Fibroblast of the conjunctiva (primary cell): ENCODE measurements around the gene FBL.
"Not testable (repeated sequence)": the region's sequence is repeated elsewhere in the genome, so short reads cannot be mapped to it uniquely, and the experiment has no call there.

Experiments
- DNase-seq: peaks from one replicate; pipeline ENCODE4 v3.0.0-alpha.2; 2010; ENCODE audit warnings: low read depth

The FBL gene

DNA sequence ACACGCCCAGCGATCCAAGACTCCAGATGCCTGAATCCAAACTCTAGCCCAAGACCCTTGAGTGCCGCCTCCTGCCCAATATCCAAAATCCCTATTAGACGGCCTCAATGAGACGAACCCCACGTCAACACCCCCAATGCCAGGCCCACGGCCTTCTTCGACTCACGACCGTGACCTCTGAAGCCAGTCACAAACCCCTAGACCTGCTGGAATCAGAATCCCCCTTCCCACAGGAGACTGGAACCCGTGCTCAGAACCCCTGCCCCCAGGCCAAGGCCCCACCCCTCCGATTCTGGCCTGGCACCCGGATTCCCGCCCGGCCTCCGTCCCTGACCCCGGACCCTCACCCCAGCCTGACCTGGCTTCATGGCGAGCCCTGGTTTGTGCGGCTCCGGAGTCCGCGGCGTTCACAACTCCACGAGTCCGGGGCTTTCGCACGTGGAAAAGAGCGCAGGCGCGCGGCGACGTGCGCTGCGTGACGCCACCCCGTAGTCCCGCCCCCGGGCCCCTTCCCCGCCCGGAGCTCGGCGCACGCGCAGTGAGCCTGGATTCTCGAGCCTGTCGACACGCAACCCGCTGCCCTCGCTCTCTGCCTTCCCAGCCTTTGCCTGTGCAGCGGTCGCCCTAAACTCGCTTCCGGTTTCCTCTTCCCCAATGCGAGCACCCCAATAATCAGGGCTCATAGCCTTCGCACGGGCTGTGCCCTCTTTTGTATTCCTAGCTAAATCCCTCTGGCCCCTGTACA is at the start of gene FBL:
Gene FBL (minus strand): TSS at position 447 of the 745 bp plus-strand sequence. CDS start 79 bp downstream, at position 368.
- DNase-seq = peak; percentile 79

DNA sequence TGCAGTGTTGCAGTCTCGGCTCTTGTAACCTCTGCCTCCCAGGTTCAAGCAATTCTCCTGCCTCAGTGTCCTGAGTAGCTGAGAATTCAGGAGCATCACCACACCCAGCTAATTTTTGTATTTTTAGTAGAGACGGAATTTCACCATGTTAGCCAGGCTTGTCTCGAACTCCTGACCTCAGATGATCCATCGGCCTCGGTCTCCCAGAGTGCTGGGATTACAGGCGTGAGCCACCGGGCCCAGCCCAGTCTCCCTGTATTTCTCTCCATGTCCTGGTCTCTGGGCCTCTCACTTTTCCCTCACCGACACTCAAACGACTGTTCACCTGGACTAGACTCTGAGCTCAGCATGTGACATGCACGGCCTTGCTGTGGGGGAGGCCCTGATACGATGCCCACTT is 48.9 kb upstream of the FBL start:
- DNase-seq = not testable (repeated sequence)

DNA sequence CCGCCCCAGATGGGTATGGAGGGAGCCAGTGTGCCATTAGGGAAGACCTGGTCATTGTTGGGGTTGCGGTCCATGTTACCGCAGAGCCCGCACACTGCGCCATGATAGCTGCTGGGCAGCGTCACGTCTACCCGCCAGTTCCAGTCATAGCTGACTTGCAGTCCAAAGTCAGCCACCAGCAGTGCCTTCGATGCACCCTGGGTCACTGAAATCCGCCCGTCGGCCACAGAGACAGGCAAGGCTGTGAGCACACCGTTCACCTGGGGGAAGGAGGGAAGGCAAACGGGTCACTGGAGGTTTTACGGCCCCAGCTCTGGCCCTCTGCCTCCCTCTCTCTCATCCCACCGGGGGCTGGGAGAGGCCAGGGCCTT is 48.0 kb upstream of the FBL start:
- DNase-seq = not testable (repeated sequence)

DNA sequence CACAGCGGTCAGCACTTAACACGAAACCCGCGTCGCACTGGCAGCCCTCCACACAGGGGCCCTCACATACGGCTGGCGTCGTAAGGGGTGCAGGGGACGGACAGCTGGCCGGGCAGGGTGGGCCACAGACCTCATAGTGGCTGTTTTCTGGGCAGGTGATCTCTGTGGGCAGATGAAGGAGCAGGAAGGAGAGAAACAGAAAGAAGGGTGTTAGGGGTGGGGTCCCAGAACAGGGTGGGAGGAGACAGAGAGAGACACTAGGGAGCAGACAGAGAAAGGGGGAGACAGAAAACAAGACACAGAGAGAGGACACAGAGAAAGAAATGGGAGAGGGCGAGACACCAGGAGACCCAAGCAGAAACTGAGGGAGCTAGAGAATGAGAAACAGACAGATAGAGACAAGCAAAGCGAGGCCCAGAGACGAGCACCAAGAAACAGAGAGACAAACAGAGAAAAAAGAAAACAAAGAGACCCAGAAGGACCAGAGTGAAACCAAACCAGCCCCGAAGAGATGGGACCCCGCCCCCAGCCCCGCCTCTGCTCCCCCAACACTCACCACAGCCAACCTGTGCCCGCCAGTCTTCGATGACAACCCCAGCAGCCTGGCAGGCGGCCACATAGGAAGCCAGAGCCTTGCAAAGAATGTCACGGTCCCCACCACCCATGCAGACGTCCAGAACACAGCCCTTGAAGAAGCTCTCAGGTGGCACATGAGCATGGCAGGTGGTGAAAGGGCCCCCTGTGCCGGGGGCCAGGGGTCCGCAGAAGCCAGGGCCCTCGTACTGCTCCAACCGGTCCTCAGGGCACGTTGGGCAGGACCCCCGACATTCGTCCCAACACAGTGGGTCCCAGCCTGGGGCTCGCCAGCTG is 47.4 kb upstream of the FBL start:
- DNase-seq = not testable (repeated sequence)

DNA sequence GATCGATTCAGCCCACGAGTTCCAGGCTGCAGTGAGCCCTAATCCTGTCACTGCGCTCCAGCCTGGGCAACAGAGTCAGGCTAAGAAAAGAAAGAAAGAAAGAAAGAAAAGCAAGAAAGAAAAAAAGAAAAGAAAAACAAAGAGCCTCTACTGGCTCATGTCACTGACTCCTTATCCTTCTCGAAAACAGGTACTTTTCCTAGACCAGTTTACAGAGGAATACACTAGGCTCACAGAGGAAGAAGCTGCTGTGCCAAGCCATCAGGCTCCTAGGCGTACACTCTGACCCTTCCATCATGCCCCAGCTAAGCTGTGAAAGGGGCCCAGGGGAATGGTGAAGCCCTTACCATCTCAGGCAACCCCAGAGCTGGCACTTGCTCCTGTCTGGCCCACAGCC is 46.3 kb upstream of the FBL start:
- DNase-seq = not testable (repeated sequence)

DNA sequence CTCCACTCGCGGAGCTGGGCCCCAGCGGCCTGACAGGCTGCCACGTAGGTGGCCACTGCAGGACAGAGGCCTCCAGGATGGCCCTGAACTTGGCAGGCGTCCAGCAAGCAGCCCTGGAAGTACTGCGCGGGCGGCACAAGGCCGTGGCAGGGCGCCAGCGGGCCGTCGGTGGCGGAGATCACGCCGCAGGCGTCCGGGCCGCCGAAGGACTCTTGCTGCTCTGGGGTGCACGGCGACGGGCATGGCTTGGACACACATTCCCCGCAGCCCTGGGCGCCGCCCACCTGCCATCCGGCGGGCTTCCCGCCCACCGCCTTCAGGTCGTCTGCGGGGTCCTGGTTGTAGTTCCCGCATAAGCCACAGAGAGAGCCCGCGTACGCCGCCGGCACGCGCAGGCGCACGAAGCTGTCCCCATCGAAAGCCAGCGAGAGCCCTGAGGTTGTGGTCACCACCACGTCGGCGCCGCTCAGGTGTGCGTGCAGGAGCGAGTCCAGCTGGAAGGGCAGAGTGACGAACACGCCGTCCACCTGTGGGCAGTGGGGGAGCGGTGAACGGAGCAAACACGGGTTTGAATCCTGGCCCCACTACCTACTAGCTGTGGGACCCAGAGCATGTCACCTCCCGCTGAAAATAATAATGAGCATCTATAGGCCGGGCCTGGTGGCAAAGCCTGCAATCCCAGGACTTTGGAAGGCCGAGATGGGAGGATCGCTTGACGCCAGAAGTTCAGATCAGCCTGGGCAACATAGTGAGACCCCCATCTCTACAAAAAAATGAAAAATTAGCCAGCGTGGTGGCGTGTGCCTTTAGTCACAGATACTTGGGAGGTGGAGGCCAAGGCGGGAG is 45.7 kb upstream of the FBL start:
- not testable (repeated sequence) for DNase-seq

DNA sequence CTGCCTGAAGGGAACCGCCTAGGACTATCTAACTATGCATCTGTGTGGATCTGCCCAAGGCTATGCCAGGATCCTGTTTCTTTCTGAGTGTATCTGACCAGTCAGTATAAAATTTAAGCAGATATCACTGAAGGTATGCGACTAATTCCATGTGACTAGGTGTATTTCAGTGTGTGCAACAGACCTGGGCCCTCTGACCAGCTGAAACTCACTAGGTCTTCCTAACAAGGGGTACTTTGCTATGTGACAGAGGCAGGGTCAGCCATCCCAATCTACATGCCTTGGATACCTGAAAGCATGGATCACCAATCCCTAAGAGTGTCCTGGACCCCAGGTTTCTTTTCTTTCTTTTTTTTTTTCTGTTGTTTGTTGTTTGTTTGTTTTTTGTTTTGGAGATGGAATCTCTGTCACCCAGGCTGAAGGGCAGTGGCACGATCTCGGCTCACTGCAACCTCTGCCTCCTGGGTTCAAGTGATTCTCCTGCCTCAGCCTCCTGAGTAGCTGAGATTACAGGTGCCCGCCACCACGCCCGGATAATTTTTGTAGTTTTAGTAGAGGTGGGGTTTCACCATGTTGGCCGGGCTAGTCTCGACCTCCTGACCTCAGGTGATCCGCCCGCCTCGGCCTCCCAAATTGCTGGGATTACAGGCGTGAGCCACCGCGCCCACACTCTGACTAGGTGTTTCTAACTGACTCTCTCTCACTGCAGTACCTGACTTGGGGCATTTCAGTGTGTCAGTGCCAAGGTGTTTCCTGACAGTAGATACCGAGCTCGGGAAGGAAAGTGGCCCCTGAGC is 44.8 kb upstream of the FBL start:
- DNase-seq = no peak

DNA sequence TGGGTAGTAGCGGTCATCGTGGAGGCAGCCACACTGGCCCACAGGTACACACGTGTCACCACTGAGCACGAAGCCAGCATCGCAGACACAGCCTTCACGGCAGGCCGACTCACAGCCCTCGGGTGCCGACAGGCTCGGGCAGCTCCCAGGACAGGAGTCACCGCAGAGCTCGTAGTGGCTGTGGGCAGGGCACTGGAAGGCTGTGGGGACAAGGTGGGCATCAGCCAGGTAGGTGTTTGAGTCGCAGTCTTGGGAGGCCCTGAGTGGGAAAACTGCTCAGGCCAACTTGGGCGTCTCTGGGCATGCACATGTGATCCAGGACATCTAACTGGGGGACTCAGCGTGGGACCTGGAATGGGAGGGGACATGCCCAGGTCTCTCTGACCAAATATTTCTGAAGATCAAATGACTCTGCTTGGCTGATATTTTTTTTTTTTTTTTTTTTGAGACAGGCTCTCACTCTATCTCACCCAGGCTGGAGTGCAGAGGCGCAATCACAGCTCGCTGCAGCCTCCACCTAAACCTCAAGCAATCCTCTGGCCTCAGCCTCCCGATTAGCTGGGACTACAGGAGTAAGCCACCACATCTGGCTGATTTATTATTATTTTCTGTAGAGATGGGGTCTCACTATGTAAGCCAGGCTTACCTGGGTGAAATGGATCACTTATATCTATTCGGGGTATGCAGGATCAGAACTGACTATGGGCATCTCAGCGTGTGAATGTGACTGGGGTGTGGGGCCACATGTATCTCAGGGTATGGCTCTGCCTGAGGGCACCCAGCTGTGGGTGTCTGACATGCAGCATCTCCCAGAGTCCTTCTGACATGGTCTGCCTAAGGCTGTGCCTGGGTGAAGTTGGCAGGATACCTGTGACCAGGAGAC is 43.9 kb upstream of the FBL start:
- not testable (repeated sequence) for DNase-seq

DNA sequence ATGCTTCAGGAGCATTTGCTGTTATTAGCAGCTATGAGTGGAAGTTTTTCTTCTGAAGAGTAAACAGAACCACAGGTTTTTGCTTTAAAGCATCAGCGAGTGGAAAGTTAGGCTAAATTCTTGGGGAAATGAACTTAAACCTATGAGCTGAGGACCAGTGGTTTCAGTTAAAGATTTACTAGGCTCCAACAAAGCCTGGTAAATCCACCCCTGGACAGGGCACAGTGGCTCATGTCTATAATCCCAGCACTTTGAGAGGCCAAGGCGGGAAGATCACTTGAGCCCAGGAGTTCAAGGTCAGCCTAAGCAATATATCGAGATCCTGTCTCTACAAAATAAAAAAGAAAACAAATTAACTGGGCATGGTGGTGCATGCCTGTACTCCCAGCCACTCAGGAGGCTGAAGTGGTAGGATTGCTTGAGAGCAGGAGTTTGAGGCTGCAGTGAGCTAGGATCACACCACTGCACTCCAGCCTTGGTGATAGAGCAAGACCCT is 41.3 kb upstream of the FBL start:
- not testable (repeated sequence) for DNase-seq

DNA sequence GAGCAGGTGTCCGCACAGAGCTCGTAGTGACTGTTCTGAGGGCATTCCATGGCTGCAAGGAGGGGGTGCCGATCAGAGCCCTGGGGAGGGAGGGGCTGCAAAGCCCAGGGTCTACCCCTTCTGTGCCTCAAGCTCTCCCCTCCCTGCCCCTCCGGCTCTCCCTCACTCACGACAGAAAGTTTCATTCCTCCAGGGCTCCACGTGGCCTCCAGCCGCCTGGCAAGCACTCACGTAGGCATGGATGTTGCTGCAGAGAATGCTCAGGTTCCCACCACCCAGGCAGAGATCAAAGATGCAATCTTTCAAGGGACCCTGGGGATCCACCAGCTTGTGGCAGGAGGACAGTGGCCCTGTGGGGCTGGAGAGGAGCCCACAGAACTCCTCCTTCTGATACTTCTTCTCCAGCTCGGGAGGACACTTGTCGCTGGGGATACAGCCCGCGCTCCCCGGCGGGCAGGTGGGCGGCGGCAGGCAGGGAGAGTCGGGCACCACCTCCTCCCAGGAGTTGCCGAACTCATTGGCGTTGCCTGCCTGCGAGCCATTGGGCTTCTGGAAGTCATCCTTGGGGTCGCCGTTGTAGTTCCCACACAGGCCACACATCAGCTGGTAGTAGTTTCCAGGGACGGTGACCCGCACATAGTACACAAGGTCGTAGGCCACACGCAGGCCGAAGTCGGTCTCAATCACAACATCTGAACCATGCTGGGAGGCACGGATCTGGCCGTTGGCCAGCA is 39.8 kb upstream of the FBL start:
- not testable (repeated sequence) for DNase-seq

DNA sequence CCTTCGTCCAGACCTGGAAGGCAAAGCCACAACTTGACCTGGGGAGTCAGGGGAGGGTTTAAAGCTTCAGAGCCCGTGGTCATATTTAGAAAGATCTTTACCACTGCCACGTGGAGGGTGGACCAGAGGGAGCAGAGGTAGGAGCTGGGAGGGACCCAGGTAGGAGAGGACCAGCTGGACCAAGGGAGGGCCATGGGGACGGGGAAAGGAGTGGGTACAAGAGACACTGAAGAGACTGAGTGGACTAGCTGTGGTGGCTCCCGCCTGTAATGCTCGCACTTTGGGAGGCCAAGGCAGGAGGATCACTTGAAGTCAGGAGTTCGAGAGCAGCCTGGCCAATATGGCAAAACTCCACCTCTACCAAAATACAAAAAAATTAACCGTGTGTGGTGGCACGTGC is 38.5 kb upstream of the FBL start:
- DNase-seq = not testable (repeated sequence)

DNA sequence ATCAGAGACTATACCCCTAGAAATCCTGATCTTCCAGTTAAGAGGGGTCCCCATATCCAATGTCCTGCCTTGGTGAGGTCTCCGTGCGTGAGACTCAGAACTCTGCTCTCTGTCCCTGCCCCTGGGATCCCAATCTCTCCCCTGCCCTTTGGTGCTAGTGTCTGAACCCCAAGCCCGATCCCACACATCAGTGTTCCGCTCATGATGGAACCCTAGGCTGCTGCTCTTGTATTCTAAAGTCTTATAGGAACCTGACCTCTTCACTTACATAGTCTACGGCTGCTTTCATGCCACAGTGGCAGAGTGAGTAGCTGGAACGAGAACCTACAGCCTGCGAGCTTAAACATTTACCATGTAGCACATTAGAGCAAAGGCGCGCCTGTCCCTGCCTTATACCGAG is 36.5 kb upstream of the FBL start:
- not testable (repeated sequence) for DNase-seq

DNA sequence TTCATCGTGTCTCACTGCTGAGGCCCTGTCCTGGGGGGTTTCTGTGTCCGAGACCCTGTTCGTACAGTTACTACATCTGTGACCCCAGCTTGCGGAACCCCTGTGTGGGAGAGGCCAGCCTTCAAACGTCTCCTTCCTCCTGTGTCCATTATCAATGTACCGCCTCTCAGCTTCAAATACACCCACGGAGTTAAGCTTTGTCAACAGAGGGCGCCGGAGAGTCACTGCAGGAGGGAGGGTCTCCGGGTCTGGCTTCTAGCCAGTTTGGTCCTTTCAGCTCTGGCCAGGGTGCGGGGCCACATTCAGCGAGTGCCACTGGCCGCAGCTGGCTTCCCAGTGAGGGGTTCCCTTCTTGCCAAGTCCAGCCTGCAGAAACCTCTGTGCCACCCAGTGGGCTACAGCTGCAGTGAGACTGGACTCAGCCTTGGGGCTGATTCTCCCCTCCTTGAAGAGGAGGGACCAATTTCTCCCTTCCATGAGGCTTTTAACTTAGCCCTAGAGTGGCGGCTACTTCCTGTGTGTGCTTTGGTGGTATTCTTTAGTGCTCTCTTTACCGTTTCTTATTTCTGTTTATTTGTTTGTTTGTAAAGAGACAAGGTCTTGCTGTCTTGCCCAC is 35.4 kb upstream of the FBL start:
- not testable (repeated sequence) for DNase-seq

DNA sequence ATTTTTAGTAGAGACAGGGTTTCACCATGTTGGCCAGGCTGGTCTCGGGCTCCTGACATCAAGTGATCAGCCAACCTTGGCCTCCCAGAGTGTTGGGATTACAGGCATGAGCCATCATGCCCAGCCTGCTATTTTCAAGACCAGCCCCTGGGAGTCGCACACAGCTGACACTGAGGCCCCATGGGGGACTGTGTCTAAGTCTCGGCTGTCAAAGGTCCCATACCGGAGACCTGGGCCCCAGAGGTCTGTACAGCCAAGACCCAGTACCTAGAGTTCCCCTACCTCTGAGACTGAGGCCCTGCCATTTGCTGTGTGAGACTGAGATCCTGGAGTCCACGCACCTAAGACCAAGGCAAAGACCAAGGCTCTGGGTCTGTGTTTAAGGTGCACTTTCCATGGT is 34.1 kb upstream of the FBL start:
- DNase-seq = not testable (repeated sequence)

DNA sequence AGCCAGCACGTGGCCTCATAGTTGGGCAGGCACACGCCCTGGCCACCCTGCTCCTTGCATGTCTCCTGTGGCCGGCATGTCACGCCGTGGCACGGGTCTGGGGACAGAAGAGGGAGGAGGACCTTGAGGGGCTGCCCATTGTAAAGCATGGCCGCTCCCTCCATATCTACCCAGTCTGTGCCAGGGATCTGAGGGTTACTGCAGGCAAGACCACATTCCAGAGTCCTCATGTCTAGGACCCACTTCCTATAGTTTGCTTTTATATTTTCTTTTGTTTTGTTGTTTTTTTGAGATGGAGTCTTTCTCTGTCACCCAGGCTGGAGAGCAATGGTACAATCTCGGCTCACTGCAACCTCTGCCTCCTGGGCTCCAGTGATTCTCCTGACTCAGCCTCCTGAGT is 33.6 kb upstream of the FBL start:
- DNase-seq = not testable (repeated sequence)

DNA sequence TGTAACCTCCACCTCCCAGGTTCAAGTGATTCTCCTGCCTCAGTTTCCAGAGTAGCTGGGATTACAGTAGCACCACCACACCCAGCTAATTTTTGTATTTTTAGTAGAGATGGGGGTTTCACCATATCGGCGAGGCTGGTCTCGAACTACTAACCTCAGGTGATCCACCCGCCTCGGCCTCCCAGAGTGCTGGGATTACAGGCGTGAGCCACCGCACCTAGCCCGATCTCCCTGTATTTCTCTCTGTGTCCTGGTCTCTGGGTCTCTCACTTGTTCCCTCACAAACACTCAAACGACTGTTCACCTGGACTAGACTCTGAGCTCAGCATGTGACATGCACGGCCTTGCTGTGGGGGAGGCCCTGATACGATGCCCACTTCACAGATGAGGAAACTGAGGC is 32.7 kb upstream of the FBL start:
- not testable (repeated sequence) for DNase-seq

DNA sequence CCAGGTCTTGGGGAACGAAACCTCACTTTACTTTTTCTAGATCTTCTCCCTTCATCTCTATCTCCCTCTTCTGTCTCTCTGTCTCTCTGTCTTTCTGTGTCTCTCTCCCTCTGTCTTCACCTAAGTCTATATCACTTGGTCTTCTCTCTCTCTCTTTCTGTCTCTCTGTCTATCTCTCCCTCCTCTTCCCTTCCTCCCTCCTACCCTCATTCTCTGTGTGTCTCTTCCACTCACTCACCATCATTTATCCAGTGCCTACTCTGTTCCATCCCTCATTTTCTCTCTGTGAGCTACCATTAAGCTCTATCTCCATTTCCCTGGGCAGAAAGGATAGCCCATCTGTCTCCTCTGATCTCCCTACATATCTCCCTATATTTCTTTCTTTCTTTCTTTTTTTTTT is 32.2 kb upstream of the FBL start:
- no peak for DNase-seq

DNA sequence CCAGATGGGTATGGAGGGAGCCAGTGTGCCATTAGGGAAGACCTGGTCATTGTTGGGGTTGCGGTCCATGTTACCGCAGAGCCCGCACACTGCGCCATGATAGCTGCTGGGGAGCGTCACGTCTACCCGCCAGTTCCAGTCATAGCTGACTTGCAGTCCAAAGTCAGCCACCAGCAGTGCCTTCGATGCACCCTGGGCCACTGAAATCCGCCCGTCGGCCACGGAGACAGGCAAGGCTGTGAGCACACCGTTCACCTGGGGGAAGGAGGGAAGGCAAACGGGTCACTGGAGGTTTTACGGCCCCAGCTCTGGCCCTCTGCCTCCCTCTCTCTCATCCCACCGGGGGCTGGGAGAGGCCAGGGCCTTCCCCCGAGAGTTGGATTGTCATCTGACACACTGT is 31.8 kb upstream of the FBL start:
- not testable (repeated sequence) for DNase-seq

DNA sequence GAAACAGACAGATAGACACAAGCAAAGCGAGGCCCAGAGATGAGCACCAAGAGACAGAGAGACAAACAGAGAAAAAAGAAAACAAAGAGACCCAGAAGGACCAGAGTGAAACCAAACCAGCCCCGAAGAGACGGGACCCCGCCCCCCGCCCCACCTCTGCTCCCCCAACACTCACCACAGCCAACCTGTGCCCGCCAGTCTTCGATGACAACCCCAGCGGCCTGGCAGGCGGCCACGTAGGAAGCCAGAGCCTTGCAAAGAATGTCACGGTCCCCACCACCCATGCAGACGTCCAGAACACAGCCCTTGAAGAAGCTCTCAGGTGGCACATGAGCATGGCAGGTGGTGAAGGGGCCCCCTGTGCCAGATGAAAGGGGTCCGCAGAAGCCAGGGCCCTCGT is 31.3 kb upstream of the FBL start:
- not testable (repeated sequence) for DNase-seq
